Measurements from ENCODE around the gene WHRN.

Gene WHRN

DNA sequence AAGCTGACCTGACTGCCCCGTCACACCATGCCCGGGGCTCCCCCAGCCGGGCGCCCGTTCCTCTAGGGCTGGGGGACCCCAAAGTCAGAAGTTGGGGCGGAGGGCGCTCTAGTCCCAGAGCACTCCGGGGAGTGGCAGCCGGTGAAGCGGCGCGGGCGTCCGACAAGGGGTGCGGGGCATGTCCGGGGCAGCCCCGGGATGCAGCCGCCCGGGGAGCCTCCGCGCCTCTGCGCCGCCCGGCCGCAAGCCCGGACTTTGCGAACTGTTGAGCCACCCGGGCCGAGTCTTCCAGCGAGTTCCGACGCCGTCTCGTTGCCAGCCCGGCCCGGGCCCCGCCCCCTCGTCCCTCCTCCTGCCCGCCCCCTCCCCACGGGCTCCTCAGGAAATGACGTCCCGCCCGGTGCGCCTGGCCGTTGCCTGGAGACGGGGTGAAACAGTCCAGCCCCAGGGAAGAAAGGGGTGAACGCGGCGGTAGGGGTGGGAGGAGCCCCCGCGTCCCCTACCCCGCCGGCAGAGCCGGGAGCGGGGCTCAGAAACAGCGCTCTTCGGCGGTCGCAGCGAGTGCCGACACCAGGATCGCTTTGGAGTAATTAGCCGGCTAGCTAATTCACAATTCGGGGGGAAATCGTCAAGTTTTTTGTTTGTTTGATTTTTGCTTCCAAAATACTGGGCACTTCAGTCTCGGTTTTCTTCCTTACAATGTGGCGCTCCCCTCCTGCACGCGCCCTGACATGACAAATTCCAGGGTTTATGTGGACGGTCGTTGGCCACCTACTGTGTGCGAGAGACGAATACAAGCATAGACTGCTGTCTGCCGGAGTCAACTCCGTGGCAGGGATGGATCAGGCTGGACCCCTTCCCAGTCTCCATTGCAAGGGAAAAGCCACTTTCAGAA lies at the start of gene WHRN:
TSS of gene WHRN (minus strand) at position 287 of the 895 bp plus-strand sequence. CDS start 672 bp downstream, outside the sequence.
- peak; percentile 99 for DNase-seq

DNA sequence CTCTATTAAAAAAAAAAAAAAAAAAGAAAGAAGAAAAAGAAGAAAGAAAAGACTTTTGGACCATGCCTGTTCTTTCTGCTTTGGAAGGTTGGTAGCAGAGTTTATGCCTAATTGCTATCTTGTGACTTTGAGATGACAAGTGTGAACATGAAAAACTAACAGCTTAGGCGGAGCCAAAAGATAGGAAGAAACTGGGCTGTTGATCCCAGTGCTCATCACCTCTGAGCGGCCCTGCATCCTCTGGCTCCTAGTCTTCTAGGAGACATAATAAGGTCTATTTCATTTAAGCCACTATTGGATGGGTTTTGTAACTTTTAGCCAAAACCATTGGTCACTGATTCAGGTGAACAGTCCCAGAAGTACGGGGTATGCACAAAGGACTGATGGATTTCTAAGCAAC lies 47.9 kb upstream of the WHRN start:
- no peak for DNase-seq

DNA sequence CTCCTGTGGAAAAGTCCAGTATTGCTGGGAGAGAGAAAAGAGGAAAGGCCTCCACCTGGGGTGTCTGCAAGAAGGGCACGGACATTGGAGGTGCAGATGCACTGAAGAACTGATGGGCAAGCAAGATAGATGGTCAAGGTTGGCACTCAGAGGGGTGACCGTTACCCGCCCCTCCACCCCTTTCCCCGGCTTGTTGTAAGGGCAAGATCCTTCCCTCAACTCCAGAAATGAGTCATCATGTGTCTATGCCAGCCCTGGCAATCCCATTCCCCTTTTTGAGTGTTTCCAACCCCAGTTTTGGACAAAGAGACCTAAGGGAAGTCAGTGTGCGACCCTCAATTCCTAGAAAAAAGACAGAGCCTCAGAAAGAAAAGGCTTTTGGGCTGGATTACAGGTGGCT lies 47.4 kb upstream of the WHRN start:
- no peak for DNase-seq

DNA sequence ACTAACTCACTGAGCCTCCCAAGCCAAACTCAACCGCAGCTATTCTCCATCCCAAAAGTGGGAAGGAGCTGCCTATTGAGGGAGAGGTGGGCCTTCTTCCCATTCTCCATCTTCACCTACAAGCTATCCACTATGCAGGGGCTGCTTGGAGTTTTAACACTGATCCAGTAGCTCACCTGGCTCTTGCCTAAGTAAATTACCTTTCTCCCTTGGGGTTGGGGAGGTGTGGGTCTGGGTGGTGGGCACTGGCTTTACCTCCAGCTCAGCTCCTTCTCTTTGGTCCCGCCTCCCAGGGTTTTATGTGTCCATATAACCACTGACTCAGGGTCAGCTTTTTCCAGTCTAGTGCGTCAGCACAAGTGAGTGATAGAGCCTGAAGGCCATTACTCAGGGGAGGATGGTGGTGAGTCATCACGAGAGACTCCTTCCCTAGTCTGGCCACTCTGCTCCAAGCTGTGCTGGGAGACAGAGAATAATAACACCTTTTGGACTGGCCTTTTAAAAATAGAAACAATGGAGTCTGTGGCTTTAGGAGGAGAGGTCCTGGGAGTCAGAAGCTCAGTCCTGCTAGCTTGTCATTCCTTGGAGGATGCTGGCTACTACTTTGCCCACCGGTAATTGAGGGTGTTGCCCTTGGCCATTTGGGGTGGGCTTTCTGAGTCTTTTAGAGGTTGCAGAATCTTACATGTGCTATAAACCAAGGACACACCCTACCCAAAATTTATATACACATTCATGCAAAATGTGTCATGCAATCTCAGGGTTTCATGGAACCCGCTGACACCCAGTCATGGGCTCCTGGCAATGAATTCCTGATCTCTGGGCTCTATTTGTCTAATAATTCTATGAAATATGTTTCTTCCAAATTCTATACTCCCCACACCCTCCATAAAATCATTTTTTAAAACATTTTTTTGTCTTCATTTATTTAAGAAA lies 46.7 kb upstream of the WHRN start:
- DNase-seq: peak; percentile 95

DNA sequence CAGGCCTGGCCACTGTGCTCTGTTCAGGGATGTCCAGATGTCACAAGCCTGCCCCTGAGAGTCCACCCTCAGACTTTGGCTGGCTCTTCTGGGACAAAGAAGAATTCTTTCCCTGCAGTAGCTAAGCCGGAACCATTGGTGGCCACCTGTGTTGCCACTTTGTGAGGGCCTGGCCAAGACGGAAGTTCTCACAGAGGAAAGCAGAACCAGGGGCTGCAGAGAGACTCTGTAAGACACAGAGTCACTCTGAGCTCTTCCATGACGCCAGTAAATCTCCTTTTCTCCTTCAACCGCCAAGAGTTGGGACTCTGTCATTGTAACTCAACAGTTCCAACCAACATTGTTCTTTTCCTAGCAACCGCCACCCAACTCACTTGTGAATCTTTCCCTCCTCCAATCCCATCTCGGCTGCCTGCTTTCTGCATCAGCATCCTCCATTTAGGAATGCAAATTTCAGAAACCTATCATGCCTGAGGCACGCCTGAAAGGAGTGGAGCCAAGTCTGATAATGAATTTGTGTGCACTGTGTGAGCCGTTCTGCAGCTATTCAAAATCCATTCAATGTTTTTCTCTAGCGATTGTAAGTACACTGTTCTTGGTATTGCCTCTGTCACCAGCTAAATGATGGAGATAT lies 44.5 kb upstream of the WHRN start:
- no peak for DNase-seq

DNA sequence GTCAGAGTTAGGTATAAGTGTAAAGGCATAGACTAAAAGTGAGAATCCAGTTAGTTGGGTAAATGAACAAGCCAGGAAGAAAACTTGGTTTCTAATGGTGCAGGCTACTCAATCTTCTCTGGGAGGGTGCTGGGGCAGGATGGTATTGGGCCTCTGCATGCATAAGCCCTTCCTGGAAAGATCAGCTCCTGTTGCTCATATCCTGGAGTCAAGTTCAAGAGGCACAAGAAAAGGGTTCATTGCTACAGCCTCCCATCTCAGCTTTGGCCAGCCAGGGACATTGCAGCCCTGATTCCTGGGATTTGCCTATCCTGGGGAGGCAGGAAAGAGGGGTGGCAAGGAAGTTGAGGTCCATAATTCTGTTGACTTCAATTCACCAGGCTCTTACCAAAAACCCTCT lies 41.6 kb upstream of the WHRN start:
- no peak for DNase-seq

DNA sequence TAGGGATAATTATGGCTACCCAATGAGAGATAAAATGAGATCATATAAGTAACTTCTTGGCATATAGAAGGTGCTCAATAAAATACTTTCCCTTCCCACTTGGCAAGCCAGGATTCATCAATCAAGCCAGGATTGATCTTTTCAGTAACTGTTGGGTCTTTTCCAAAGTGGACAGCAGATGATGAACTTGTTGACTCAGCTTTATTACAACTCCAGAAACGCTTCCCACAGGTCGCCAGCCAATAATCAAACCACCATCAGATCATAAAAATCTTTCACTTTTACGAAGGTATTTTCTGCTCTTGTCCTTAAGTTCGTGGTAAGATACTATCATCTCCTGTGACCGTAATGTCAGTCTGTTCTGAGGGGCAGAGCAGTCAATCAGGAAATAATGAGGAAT lies 39.8 kb upstream of the WHRN start:
- DNase-seq: no peak

DNA sequence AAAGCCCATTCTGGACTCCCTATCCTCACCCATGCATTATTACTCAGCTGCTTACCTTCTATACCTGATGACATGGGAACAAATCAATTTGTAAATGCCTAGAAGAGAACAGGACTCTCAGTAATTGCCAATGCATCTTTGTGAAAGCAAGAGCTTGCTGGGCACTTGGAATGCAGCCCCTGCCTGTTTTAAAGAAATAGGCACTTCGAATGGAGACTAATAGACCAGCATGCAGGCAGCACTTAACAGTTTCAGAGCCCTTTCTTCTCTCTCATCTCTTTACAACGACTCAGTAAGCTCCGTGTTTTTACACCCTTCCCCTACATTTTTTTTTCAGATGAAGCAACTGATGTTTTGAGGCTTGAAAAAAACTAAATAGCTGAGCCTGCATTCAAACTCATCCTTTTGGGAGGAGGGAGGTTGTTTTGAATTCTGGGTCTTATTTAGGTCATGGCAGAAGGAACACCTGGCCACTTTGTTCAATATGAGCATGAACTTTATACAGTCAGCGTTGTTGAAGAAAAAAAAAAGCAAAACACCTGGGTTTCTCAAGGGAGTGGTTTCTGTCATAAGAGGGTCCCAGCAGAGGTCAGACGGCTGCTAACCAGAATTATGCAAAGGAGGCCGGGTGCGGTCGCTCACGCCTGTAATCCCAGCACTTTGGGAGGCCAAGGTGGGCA lies 34.6 kb upstream of the WHRN start:
- no peak for DNase-seq

DNA sequence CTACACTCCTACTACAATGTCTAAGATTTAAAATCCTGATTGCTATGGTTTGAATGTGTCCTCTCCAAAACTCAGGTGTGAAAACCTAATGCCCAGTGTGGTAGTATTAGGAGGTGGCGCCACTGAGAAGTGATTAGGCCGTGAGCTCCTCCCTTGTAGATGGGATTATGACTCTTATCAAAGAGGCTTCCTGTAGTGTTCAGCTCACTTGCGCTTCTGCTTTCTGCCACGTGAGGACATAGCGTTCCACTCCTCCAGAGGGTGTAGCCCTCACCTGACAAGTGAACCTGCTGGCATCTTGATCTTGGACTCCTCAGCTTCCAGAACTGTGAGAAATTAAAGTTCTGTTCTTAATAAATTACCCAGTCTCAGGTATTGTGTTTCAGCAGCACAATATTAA lies 33.0 kb upstream of the WHRN start:
- DNase-seq: peak; percentile 78

DNA sequence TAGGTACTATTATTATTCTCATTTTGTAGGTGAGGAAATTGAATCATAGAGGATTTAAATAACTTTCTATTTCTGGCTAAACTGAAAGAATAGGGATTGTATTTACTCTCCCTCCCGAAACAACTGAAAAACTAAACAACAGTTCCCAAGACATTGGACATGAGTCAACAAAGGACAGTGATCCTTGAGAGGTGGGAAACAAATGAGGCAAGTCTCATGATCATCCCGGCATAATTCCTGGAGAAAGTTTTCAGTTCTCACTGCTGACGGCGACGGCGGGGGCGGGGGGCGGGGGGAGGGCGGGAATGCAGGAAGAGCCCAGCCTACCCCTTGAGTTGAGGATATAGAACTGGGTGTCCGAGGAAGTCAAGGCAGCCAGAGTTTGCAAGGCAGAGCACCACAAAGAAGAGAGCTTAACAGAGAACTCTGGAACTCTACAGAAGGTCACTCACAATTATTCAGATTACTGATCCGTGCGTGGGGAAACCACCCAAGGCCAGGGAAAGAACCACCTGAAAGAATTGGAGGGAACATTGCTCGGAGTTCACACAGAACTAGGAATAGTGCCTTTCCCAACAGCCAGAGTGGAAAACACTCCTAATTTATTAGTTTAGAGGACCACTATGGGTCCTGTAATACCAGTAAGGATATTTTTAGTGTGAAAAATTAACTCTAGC lies 27.4 kb upstream of the WHRN start:
- DNase-seq: no peak

DNA sequence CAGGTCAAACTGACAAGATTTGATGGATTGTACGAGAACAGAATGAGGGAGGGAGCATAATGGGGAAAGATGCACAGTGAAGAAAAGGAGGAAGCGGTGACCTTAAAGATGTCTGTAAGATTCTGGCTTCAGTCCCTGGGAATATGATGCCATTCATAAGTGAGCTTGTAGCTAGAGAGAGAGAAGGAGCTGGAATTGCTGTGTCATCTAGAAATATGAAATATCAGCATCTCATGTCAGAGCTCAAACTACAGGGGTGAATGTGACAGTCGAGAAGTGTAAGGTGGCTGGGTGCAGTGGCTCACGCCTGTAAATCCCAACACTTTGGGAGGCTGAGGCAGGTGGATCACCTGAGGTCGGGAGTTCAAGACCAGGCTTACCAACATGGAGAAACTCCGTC lies 24.0 kb upstream of the WHRN start:
- DNase-seq: no peak

DNA sequence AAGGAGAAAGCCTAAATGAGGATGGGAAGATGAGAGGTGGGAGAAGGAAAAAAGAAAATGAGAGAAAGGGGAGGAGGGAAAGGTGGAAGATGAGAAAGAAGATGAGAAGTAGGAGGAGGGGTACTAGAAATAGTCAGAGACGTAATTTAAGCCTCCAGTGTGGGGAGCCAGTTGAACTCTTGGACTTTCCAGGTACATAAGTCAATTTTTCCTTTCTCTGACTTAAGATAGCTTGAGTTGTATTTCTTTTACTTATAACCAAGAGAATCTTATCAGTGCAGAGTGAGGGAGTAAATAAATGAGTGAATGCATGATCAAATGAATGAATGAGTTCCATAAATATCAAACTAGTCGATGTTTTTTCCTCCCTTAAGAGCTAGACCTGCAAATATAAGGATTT lies 21.5 kb upstream of the WHRN start:
- no peak for DNase-seq

DNA sequence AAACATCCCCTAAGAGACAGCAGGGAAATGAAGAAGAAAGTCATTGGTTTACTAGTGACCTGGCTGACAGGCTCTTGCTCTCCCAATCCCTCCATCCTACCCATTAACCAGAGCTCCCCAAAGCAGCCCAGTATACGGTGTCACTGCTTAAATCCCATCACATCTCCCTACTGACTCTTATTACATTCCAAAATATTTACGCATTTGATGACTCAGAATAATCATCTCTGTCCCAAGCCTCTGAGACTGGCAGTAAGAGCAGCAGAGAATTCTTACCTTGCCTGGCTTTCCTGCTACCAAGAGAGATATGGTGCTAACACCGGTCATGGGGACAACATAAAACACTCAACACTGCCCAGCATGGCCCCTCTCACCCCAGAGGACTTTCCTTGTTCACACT lies 20.2 kb upstream of the WHRN start:
- DNase-seq: no peak

DNA sequence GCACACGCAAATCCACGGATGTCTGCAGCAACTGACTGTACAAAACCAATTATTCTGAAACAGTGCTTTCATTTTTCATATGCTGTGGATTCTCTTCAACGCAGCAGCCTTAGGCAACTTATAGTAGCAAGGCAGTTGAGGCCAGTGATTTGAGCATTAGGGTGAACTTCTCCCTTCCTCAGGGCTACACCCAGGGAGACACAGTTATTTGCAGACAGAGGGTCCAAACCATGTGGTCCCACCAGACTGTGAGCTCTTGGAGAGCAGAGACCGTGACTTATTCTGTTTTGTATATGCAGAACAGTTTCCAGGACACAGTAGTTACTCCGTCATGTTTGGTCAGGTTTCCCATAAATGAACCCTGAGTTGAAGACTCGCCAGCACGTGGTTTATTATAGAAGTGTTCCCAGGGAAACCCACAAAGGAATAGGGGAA lies 19.0 kb upstream of the WHRN start:
- DNase-seq: no peak

DNA sequence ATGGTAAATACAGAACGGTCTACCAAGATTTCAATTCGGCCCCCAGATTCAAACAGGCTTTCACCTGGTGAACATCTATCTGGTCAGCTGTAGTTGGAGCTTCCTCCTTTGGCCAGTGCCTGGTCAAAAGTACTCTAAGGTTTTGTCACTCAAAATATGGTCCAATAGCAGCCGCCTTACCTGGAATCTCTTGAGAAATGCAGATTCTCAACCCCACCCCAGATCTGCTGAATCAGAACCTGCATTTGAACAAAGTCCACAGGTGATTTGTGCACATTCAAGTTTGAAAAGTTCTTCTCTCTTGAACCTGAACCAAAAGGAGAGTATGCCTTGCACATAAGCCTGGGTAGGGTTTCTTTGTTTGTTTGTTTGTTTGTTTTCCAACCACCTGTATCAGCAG lies 17.6 kb upstream of the WHRN start:
- no peak for DNase-seq

DNA sequence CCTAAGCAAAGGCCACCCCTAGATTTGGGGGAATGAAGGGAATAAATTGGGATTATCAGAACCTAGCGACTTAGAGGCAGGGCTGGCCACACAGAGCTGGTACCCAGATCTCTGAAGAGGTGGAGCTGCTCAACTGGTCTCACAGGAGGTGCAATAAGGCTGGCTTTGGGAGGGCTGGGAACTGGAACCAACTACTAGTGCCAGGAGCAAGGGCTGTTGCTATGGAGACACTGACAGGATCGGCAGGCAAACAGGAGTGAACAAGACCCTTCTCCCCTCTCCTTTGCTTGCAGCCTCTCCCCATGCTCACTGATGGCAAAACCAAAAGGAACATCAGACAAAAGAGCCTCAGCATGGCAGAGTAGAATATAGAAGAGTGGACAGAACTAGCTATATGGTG lies 17.0 kb upstream of the WHRN start:
- DNase-seq: peak; percentile 33

DNA sequence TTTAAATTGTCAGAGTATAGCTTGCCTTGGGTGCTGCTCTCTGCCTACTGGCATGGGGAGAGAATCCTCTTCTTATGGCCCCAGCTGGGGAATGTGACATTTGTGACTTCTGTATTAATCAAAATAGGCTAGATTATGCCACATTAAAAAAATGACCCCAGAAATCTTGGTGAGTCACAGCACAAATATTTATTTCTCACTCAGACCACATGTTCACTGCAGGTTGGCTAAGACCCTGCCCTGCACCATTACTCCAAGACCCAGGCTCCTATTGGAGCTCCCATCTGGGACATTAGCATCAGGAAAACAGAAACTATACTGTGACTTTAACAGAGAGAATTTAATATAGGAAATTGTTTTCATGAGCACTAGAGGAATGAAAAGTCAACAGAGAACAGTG lies 16.6 kb upstream of the WHRN start:
- no peak for DNase-seq

DNA sequence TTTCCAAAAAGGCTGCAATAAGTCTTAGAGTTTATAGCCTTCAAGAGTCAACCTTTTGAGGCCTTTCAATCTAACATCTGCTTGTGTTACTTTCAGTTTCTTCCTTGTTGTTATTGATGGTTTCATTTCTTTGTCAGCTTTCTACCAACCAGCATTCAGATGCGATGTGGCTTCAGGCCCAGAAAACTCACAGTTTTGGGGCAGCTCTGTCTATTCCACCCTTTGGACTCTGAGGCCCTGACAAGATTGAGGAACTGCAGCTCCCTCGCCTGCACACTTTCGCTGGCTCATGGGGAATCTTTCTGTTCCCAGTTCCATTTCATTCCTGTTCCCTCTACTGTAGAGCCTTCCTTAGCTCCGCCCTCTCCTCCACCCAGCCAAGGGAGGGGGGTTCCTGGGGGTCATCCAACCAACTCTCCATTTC lies 13.3 kb upstream of the WHRN start:
- DNase-seq: no peak

DNA sequence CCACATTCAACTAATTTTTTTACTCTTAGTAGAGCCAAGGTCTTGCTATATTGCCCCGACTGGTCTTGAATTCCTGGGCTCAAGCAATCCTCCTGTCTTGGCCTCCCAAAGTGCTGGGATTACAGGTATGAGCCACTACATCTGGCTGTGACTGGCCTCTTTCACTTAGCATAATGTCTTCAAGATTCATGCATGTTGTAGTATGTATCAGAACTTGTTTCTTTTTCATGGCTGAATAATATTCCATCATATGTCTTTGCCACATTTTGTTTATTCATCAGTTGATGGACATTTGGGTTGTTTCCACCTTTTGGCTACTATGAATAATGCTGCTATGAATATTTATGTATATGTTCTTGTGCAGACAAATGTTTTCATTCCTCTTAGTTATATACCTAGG lies 12.8 kb upstream of the WHRN start:
- no peak for DNase-seq

DNA sequence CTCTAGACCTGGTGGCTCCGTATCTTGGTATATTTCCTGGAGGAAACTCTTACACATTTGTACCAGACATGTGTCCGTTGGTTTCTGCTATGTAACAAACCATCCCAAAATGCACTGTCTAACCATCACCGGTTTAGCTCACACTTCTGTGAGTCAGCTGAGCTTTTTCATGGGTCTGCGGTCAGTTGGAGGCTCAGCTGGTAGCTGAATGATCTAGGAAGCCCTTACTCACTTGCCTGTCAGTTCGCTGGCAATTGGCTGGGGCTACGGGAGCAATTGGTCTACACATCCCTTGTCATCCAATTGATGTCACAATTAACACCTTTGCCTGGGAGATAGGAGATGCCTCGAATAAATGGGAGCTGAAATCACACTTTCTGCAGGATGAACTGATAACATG lies 11.6 kb upstream of the WHRN start:
- DNase-seq: no peak

DNA sequence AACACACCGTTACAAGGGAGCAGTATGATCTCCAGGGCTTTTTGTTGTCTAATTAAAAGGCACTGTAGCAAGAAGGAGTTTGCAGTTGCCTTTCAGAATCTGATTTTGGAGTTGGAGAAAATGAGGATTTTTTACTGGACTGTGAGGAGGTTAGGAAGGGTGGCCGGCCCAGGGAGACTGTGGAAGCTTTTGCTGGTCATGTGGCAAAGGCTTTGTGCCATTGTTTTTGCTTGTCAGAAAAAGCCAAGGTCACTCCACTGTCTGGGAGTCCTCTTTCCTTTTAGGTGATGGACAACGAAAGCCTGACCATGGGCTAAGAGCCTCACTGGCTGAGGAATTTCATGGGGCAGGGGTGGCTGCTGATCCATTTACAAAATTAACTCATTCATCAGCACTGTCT lies 10.3 kb upstream of the WHRN start:
- no peak for DNase-seq

DNA sequence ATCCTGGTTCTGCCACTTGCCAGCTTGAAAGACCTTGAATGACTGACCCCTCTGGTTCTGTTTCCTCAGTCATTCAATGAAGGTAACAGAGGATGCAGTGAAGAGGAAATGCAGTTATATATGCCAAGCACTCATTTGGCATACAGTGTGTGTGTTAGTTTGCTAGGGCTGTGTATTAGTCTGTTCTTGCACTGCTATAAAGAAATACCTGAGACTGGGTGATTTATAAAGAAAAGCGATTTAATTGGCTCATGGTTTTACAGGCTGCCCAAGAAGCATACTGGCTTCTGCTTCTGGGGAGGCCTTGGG lies 8.6 kb upstream of the WHRN start:
- DNase-seq: no peak
